GM21390 (cell line): ENCODE data around the gene HHEX.
"Not testable (repeated sequence)": the region's sequence is repeated elsewhere in the genome, so short reads cannot be mapped to it uniquely, and the experiment has no call there.

Experiments
- ATAC-seq: cut with Tn5 transposase; IDR thresholded peaks from one replicate; pipeline ENCODE4 v1.9.1; 2021; ENCODE audit not compliant: unreplicated experiment

The HHEX gene

GRCh38 chr10:92732958-92733357 lies 43.2 kb downstream of the HHEX start:
- no peak for ATAC-seq

- no peak for ATAC-seq
Observed at GRCh38 chr10:92734301-92734700, 44.5 kb downstream of the HHEX start.

- ATAC-seq = no peak
Observed at GRCh38 chr10:92735938-92736337, 46.2 kb downstream of the HHEX start.

- ATAC-seq = no peak
Observed at GRCh38 chr10:92737484-92737883, 47.7 kb downstream of the HHEX start.

GRCh38 chr10:92740762-92741161 lies 51.0 kb downstream of the HHEX start:
- ATAC-seq = no peak

GRCh38 chr10:92741741-92742140 lies 52.0 kb downstream of the HHEX start:
- ATAC-seq = not testable (repeated sequence)

- peak; percentile 96 for ATAC-seq
Observed at GRCh38 chr10:92742331-92743228, 52.8 kb downstream of the HHEX start.
